SK-N-SH (cell line): ENCODE data around the gene MCF2L. TPM values are rescaled to one million over a fixed set of nuclear protein-coding genes. Genes with fewer than 3 reads are reported as not detected.

Experiments used
- CTCF ChIA-PET: fragments of 300-600, 350-600 bp; formaldehyde crosslinking; extraction: SDS; loops from one replicate; lab custom pipeline; 2021; lab: Yijun Ruan, JAX
- POLR2A ChIA-PET: fragments of 350-600 bp; sonication (Branson Sonifier 250); formaldehyde crosslinking; extraction: SDS; loops from one replicate; lab custom pipeline; 2020; ENCODE audit warnings: antibody characterized with exemption, inconsistent platforms; lab: Yijun Ruan, JAX
- DNase-seq: peaks from one replicate; pipeline ENCODE4 v3.0.0; 2012
- H2AFZ ChIP-seq: fragments of 200-600 bp; sonication (generic); 2 replicates; pipeline ENCODE4 v1.8.1; 2016; ENCODE audit warnings: antibody characterized with exemption, mild to moderate bottlenecking, low read depth
- H3F3A ChIP-seq: fragments of 200-600 bp; sonication (generic); replicated peaks from 2 replicates; pipeline ENCODE3; 2016; ENCODE audit warnings: antibody characterized with exemption, mild to moderate bottlenecking; ENCODE audit not compliant: insufficient read depth
- H3K27ac ChIP-seq, 2 experiments: fragments of 200-500 bp in 1 of 2; fragments of 200-600 bp in 1 of 2; sonication (Bioruptor generic) in 1 of 2; sonication (generic), shearing (Covaris generic) in 1 of 2; 2 replicates each; pipeline versions ENCODE4 v1.5.1 to v1.6.1; 2014 to 2016; ENCODE audit warnings: low read depth in 2 of 2, inconsistent platforms in 1 of 2, low read length in 1 of 2, mild to moderate bottlenecking in 1 of 2, mixed read lengths in 1 of 2
- H3K27me3 ChIP-seq: fragments of 200-600 bp; sonication (generic), shearing (Covaris generic); 2 replicates; pipeline ENCODE4 v1.6.1; 2016; ENCODE audit warnings: mixed run types; ENCODE audit not compliant: insufficient read depth
- H3K36me3 ChIP-seq, 2 experiments: fragments of 200-500 bp in 1 of 2; fragments of 200-600 bp in 1 of 2; sonication (Bioruptor generic) in 1 of 2; sonication (generic) in 1 of 2; replicated peaks in 1 of 2; 2 replicates each; pipeline versions ENCODE3 to v1.5.1; 2014 to 2016; ENCODE audit warnings: low read length in 1 of 2, mild to moderate bottlenecking in 1 of 2; ENCODE audit not compliant: insufficient read depth in 2 of 2, control insufficient read depth in 1 of 2
- H3K4me1 ChIP-seq, 2 experiments: fragments of 200-500 bp in 1 of 2; fragments of 200-600 bp in 1 of 2; sonication (Bioruptor generic) in 1 of 2; sonication (generic), shearing (Covaris generic) in 1 of 2; 2 replicates each; pipeline versions ENCODE4 v1.5.1 to v1.6.1; 2014 to 2016; ENCODE audit warnings: low read depth in 1 of 2, low read length in 1 of 2, mixed run types in 1 of 2; ENCODE audit not compliant: insufficient read depth in 2 of 2, control insufficient read depth in 1 of 2
- H3K4me2 ChIP-seq: fragments of 200-600 bp; sonication (generic), shearing (Covaris generic); 2 replicates; pipeline ENCODE4 v1.6.1; 2017; ENCODE audit warnings: mixed run types
- H3K4me3 ChIP-seq, 2 experiments: fragments of 200-500 bp in 1 of 2; fragments of 200-600 bp in 1 of 2; sonication (Bioruptor generic) in 1 of 2; sonication (generic), shearing (Covaris generic) in 1 of 2; 2 replicates each; pipeline versions ENCODE4 v1.5.1 to v1.8.1; 2014 to 2016; ENCODE audit warnings: low read depth in 2 of 2, inconsistent platforms in 1 of 2, low read length in 1 of 2, mild to moderate bottlenecking in 1 of 2, mixed read lengths in 1 of 2, moderate library complexity in 1 of 2
- H3K79me2 ChIP-seq: fragments of 200-600 bp; sonication (generic); 2 replicates; pipeline ENCODE4 v1.8.1; 2017; ENCODE audit warnings: mild to moderate bottlenecking; ENCODE audit not compliant: insufficient read depth
- H3K9ac ChIP-seq: fragments of 200-600 bp; sonication (generic); 2 replicates; pipeline ENCODE4 v1.6.1; 2017; ENCODE audit warnings: mixed run types
- H3K9me2 ChIP-seq: fragments of 200-600 bp; sonication (generic); 2 replicates; pipeline ENCODE4 v1.6.1; 2017; ENCODE audit warnings: mixed run types
- H3K9me3 ChIP-seq: fragments of 200-600 bp; sonication (generic); 2 replicates; pipeline ENCODE4 v1.6.1; 2017; ENCODE audit warnings: mixed run types, mild to moderate bottlenecking, moderate library complexity
- H4K20me1 ChIP-seq: fragments of 200-600 bp; sonication (generic); 2 replicates; pipeline ENCODE4 v1.6.1; 2017; ENCODE audit warnings: mild to moderate bottlenecking, mixed run types; ENCODE audit not compliant: insufficient read depth
- CHD2 ChIP-seq: fragments of 150-350 bp; IDR thresholded peaks from 2 replicates; pipeline ENCODE4 v1.6.1; 2018; ENCODE audit warnings: low read length; ENCODE audit not compliant: partially characterized antibody
- ELF1 ChIP-seq: IDR thresholded peaks from 2 replicates; pipeline ENCODE4 v1.4.0; 2012
- EZH2phosphoT487 ChIP-seq: fragments of 200-600 bp; sonication (generic); IDR thresholded peaks from 2 replicates; pipeline ENCODE4 v1.6.1; 2017; ENCODE audit warnings: low read depth, mixed run types, mild to moderate bottlenecking, antibody characterized with exemption, moderate library complexity, borderline replicate concordance
- FOXM1 ChIP-seq: IDR thresholded peaks from 2 replicates; pipeline ENCODE4 v1.4.0; 2012; ENCODE audit warnings: low read depth, mild to moderate bottlenecking
- MEF2A ChIP-seq: IDR thresholded peaks from 2 replicates; pipeline ENCODE4 v1.4.0; 2012; ENCODE audit warnings: low read depth, borderline replicate concordance
- MXI1 ChIP-seq: IDR thresholded peaks from 2 replicates; pipeline ENCODE4 v1.6.1; 2012; ENCODE audit warnings: mild to moderate bottlenecking, low read depth, low read length, improper control_type of control experiment
- NFIC ChIP-seq: IDR thresholded peaks from 2 replicates; pipeline ENCODE4 v1.4.0; 2012; ENCODE audit warnings: borderline replicate concordance
- POLR2AphosphoS5 ChIP-seq: IDR thresholded peaks from 2 replicates; pipeline ENCODE4 v1.6.1; 2012; ENCODE audit warnings: low read depth, low read length
- RAD21 ChIP-seq: IDR thresholded peaks from 2 replicates; pipeline ENCODE4 v1.6.1; 2012; ENCODE audit warnings: mild to moderate bottlenecking, low read length
- TAF1 ChIP-seq: IDR thresholded peaks from 2 replicates; pipeline ENCODE4 v1.6.1; 2012; ENCODE audit warnings: low read depth, mild to moderate bottlenecking, low read length, moderate library complexity, borderline replicate concordance
- TCF12 ChIP-seq: IDR thresholded peaks from 2 replicates; pipeline ENCODE4 v1.4.0; 2012
- TEAD4 ChIP-seq: IDR thresholded peaks from 2 replicates; pipeline ENCODE4 v1.4.0; 2012; ENCODE audit warnings: mild to moderate bottlenecking, borderline replicate concordance; ENCODE audit not compliant: insufficient read depth
- WGBS: methylation state at CpG from one replicate; pipeline ENCODE4 v1.1.6; 2017; ENCODE audit warnings: low lambda C conversion rate; 5-methylcytosine and 5-hydroxymethylcytosine counted together
- polyA plus RNA-seq, 3 experiments: library from polyadenylated mRNA; depleted of rRNA; stranded (reverse); fragments of >200 nt; gene quantifications; 2 replicates each; pipeline ENCODE4 v1.2.3, GENCODE V29; 2012
- TF ChIP-seq, protein P1 (sequence below): fragments of 200-600 bp; sonication (generic); IDR thresholded peaks from 2 replicates; pipeline ENCODE4 v1.6.1; 2017; ENCODE audit warnings: antibody characterized with exemption, mild to moderate bottlenecking, moderate library complexity
- TF ChIP-seq, protein P2 (sequence below): IDR thresholded peaks from 2 replicates; pipeline ENCODE4 v1.4.0; 2012; ENCODE audit warnings: low read depth, borderline replicate concordance
- TF ChIP-seq, protein P3 (sequence below): IDR thresholded peaks from 2 replicates; pipeline ENCODE4 v1.6.1; 2012; ENCODE audit warnings: mild to moderate bottlenecking, low read depth, low read length, moderate library complexity
- TF ChIP-seq, protein P4 (sequence below): IDR thresholded peaks from 2 replicates; pipeline ENCODE4; 2012
- TF ChIP-seq, protein P5 (sequence below): fragments of 150-350 bp; IDR thresholded peaks from 2 replicates; pipeline ENCODE4 v1.6.1; 2016; ENCODE audit warnings: mild to moderate bottlenecking, low read depth, low read length

The MCF2L gene
- polyA plus RNA-seq, 1 of the 3 experiments (the other 2 are of a cell fraction) = 0.56 TPM

DNA sequence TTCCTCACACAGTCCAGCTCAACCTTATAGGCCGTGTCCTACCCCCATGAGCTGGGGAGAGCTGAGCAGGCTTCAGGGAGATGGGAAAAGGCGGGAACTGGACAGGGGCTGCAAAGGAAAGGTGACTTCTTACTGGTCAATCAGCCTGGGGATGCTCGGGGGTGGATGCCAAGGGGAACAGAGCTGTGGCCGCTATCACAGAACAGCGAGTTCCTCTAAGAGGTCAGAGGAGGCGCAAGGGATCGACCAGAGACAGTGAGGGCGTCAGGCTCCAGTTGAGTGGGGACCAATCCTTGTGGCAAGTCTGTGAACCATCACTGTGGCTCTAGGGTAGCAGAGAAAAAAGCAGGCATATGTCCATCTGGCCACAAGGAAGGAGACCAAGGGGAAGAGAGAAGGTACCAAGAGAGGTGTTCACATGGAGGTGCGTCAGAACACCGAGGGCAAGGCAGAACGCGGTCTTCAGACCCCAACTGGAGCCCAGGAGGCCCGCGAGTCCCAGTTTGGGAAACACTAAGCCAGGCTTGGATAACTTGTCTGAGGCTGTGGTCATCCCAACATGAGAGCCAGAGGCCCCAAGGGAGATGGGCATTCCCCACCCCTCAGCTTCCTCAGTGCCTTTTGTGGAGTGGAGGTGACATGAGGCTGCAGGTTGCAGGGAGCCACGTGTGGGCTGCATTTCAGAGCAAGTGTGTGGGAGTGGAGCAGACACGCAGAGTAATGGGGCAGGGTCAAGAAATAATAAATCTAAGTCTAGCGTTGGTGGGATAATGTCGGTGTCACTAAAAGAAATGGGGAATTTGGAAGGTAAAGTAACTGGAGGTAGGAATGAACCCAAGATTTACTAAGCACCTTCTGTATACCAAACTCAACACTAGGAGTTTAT lies 157.5 kb downstream of the MCF2L start:
- ChIA-PET CTCF (no interaction called here), POLR2A (no interaction called here)
- H3K9me3 ChIP-seq = no peaks in the 10 kb centered on the region
- no peak overlapping the region for H3K4me2 ChIP-seq
- H3K27me3 ChIP-seq = no peaks in the 10 kb centered on the region
- no peaks in the 10 kb centered on the region for H3K36me3 ChIP-seq
- no peak overlapping the region for H3K9ac ChIP-seq
- H3K27ac ChIP-seq = no peak overlapping the region
- TF ChIP-seq TAF1 (no peak), CHD2 (no peak), MXI1 (no peak), POLR2AphosphoS5 (no peak), FOXM1 (no peak), NFIC (no peak), EZH2phosphoT487 (no peak), TEAD4 (no peak), MEF2A (no peak), RAD21 (no peak), ELF1 (no peak), TCF12 (no peak)
- TF ChIP-seq, protein P1, sequence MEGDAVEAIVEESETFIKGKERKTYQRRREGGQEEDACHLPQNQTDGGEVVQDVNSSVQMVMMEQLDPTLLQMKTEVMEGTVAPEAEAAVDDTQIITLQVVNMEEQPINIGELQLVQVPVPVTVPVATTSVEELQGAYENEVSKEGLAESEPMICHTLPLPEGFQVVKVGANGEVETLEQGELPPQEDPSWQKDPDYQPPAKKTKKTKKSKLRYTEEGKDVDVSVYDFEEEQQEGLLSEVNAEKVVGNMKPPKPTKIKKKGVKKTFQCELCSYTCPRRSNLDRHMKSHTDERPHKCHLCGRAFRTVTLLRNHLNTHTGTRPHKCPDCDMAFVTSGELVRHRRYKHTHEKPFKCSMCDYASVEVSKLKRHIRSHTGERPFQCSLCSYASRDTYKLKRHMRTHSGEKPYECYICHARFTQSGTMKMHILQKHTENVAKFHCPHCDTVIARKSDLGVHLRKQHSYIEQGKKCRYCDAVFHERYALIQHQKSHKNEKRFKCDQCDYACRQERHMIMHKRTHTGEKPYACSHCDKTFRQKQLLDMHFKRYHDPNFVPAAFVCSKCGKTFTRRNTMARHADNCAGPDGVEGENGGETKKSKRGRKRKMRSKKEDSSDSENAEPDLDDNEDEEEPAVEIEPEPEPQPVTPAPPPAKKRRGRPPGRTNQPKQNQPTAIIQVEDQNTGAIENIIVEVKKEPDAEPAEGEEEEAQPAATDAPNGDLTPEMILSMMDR = no peak
- TF ChIP-seq, protein P2, sequence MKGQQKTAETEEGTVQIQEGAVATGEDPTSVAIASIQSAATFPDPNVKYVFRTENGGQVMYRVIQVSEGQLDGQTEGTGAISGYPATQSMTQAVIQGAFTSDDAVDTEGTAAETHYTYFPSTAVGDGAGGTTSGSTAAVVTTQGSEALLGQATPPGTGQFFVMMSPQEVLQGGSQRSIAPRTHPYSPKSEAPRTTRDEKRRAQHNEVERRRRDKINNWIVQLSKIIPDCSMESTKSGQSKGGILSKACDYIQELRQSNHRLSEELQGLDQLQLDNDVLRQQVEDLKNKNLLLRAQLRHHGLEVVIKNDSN = no peak
- TF ChIP-seq, protein P3, sequence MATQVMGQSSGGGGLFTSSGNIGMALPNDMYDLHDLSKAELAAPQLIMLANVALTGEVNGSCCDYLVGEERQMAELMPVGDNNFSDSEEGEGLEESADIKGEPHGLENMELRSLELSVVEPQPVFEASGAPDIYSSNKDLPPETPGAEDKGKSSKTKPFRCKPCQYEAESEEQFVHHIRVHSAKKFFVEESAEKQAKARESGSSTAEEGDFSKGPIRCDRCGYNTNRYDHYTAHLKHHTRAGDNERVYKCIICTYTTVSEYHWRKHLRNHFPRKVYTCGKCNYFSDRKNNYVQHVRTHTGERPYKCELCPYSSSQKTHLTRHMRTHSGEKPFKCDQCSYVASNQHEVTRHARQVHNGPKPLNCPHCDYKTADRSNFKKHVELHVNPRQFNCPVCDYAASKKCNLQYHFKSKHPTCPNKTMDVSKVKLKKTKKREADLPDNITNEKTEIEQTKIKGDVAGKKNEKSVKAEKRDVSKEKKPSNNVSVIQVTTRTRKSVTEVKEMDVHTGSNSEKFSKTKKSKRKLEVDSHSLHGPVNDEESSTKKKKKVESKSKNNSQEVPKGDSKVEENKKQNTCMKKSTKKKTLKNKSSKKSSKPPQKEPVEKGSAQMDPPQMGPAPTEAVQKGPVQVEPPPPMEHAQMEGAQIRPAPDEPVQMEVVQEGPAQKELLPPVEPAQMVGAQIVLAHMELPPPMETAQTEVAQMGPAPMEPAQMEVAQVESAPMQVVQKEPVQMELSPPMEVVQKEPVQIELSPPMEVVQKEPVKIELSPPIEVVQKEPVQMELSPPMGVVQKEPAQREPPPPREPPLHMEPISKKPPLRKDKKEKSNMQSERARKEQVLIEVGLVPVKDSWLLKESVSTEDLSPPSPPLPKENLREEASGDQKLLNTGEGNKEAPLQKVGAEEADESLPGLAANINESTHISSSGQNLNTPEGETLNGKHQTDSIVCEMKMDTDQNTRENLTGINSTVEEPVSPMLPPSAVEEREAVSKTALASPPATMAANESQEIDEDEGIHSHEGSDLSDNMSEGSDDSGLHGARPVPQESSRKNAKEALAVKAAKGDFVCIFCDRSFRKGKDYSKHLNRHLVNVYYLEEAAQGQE = no peak
- TF ChIP-seq, protein P4, sequence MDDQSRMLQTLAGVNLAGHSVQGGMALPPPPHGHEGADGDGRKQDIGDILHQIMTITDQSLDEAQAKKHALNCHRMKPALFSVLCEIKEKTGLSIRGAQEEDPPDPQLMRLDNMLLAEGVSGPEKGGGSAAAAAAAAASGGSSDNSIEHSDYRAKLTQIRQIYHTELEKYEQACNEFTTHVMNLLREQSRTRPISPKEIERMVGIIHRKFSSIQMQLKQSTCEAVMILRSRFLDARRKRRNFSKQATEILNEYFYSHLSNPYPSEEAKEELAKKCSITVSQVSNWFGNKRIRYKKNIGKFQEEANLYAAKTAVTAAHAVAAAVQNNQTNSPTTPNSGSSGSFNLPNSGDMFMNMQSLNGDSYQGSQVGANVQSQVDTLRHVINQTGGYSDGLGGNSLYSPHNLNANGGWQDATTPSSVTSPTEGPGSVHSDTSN = no peak
- TF ChIP-seq, protein P5, sequence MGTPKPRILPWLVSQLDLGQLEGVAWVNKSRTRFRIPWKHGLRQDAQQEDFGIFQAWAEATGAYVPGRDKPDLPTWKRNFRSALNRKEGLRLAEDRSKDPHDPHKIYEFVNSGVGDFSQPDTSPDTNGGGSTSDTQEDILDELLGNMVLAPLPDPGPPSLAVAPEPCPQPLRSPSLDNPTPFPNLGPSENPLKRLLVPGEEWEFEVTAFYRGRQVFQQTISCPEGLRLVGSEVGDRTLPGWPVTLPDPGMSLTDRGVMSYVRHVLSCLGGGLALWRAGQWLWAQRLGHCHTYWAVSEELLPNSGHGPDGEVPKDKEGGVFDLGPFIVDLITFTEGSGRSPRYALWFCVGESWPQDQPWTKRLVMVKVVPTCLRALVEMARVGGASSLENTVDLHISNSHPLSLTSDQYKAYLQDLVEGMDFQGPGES = no peak
- 65% methylated on average over 15 of the region's 18 CpGs for WGBS
- peaks cover 0 to 21% of the 10 kb centered on the region in 2 experiments; a peak in 1 of 4 replicates for H3K4me1 ChIP-seq
- DNase-seq = no peak
- H4K20me1 ChIP-seq = no peaks in the 10 kb centered on the region
- no peak overlapping the region for H3K4me3 ChIP-seq
- H3K79me2 ChIP-seq = no peaks in the 10 kb centered on the region
- H2AFZ ChIP-seq = no peak overlapping the region
- H3F3A ChIP-seq = no peaks in the 10 kb centered on the region
- no peaks in the 10 kb centered on the region for H3K9me2 ChIP-seq
